Measurements from ENCODE around the gene MTMR11. TPM values are rescaled to one million over a fixed set of nuclear protein-coding genes. Genes with fewer than 3 reads are reported as not detected.

The MTMR11 gene
- total and polyA plus RNA-seq, 10 of the 15 experiments (the other 5 are each of a cell fraction or from before 2014, with no cell fraction given) = 0.35 to 1.1 (median 0.73) TPM

GRCh38 chr1:149923626-149924025 lies 13.1 kb downstream of the MTMR11 start:
- Histone ChIP-seq H3K27ac (ENCODE audit: control insufficient read depth, insufficient read depth) (no peak overlapping the region), H3K36me3 (ENCODE audit: control insufficient read depth in 2 of 2, insufficient read depth in 2 of 2, low read length in 1 of 2) (peaks cover 7 to 11% of the 10 kb centered on the region in 2 experiments), H3K27me3 (replicated peaks in 1 of 2; ENCODE audit: control insufficient read depth in 2 of 2, insufficient read depth in 2 of 2, low read length in 1 of 2) (no peaks in the 10 kb centered on the region), H3K79me2 (ENCODE audit: control insufficient read depth, insufficient read depth, low read length) (peaks cover 28% of the 10 kb centered on the region), H3K4me1 (ENCODE audit: control insufficient read depth, insufficient read depth, low read length) (peaks cover 10% of the 10 kb centered on the region), H3K9ac (ENCODE audit: control insufficient read depth, insufficient read depth, low read length) (no peak overlapping the region), H4K20me1 (ENCODE audit: control insufficient read depth, insufficient read depth) (no peaks in the 10 kb centered on the region), H3K4me2 (ENCODE audit: control insufficient read depth, insufficient read depth) (no peak overlapping the region), H2AFZ (ENCODE audit: control insufficient read depth, low read depth, low read length) (no peak overlapping the region), H3K4me3 (no peak overlapping the region), H3K9me3 (replicated peaks; ENCODE audit: control insufficient read depth, insufficient read depth, low read length) (no peaks in the 10 kb centered on the region)
- ChIA-PET SMC1A (ENCODE audit: uncharacterized antibody, unreplicated experiment) (no interaction called here), CTCF (no interaction called here), POLR2A (no interaction called here), RAD21 (ENCODE audit: unreplicated experiment) (no interaction called here)
- FAIRE-seq = no peak
- TF ChIP-seq SMARCA5 (IDR thresholded peaks at IDR 0.05) (no peak), RAD51 (IDR thresholded peaks at IDR 0.05) (no peak), PAX8 (IDR thresholded peaks at IDR 0.05) (no peak), LARP7 (IDR thresholded peaks at IDR 0.05) (no peak), SPI1 (IDR thresholded peaks at IDR 0.05; ENCODE audit: borderline replicate concordance, insufficient read depth, low read depth, low read length) (no peak), BACH1 (IDR thresholded peaks at IDR 0.05; ENCODE audit: borderline replicate concordance) (no peak), EED (IDR thresholded peaks at IDR 0.05; ENCODE audit: low read depth) (no peak), POLR2A (IDR thresholded peaks at IDR 0.05; ENCODE audit: low read depth, low read length) (no peak), NRF1 (conservative IDR thresholded peaks at IDR 0.05; ENCODE audit: low read depth, low read length) (no peak), NBN (IDR thresholded peaks at IDR 0.05) (no peak), ELK1 (IDR thresholded peaks at IDR 0.05; ENCODE audit: low read depth, low read length) (no peak), HDAC6 (IDR thresholded peaks at IDR 0.05; ENCODE audit: unreplicated experiment) (no peak), YY1 (IDR thresholded peaks at IDR 0.05; ENCODE audit: low read depth, low read length) (no peak), ZNF207 (IDR thresholded peaks at IDR 0.05; ENCODE audit: borderline replicate concordance) (no peak), ZBTB33 (IDR thresholded peaks at IDR 0.05) (no peak)
- BruUV-seq (replicated peaks) = no TSS peak
- no peak for ATAC-seq
- no peak for DNase-seq (ENCODE audit: low read depth, low spot score)
- WGBS (ENCODE audit: insufficient coverage, insufficient replicate concordance, low lambda C conversion rate, missing lambda C conversion rate) = 92% methylated on average over 10 of the region's 10 CpGs
- in situ Hi-C loops (cut with MboI) = no loop called here
- intact Hi-C loops (cut with micrococcal nuclease; ENCODE audit: unreplicated experiment) = no loop called here

Data from GM12878 (cell line).